Anterior cingulate cortex (tissue), 58 donors: ENCODE data around the gene GPR18.

ENCODE experiments used
- DNase-seq, 58 donors: peaks; one replicate each; lab custom pipeline; 2025; lab: John Stamatoyannopoulos, UW

GPR18 gene

GRCh38 chr13:99258210-99258860 is at the start of gene GPR18:
GPR18 (minus strand) TSS chr13:99258379; CDS start chr13:99255872, 2,507 bp downstream.
- no peak for DNase-seq

DNA sequence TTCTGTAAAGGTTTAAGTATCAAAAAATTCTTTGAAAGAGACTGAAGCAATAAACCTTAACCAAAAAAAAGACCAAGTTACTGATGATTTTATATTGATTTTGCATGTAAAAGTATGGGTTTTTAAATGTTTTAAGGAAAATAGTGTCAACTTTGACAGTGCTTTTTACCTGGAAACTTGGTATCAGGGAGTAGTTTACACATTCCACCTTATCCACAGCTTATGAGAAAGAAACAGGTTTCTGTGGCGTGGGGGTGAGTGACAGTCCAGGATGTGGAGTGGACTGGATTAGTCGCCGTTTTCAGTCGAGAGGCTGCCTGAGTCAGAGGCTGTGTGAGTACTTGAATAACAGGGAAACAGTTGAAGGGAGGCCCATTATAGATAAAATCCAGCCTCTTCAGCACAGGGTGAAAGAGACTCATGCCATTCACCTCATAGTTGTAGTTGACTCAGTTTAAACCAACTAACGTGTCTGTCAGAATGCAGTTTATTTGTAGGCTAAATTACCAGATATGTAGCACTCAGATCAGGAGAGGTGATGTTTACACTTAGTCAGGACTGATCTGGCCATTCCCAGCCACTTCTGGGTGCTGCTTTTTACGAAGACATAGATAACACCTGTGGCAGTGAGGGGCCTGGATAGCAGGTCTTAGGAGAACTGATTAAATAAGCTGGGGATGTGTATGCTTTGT is 49.6 kb upstream of the GPR18 start:
- no peak for DNase-seq

DNA sequence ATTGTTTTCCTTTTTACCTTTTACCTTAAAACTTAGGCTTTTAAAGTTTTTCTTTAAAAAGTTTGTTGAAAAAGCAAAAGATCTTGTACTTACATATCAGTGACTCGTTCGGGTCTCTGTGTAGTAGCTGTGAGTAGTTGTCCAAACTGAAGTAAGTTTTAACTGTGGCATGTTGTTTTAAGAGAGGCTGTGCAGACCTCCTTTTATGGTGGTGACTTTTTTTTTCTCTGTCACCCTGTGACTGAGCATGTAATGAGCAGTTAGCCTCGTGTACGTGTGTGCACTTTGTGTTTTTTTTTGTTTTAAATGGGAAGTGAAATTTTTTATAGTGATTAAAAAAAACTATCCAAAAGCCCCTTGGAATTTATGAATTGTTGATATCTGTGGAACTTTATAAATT is 49.1 kb upstream of the GPR18 start, which contains the start of gene GPR183:
GPR183 (minus strand) TSS at position 153 of the 400 bp plus-strand sequence. CDS start 11,254 bp downstream, outside the sequence.
- peak in 1 of 58 donors; percentile 32 for DNase-seq

DNA sequence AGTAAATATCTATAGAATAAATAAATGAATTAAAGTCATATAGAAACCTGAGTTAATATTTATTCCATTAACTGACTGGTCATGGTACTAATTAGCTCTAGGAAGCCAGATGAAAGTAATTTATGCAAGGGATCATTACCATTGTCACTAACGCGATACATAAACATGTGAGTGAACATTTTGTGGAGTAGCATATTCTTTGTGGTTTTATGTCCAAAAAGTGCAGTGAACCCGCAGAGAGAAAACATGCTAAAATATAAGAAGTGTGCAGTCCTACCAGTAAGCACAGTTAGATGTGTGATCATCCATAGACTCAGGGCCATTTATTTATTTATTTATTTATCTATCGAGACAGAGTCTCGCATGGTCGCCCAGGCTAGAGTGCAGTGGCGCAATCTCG is 47.4 kb upstream of the GPR18 start:
- DNase-seq: no peak

GRCh38 chr13:99305158-99305557 is 47.0 kb upstream of the GPR18 start:
- no peak for DNase-seq

- DNase-seq: no peak
Observed at GRCh38 chr13:99304541-99304940, 46.4 kb upstream of the GPR18 start.

- peak in 12 of 58 donors; percentile 5 to 39 (median 16) for DNase-seq
Observed at GRCh38 chr13:99303863-99304521, 45.8 kb upstream of the GPR18 start.

DNA sequence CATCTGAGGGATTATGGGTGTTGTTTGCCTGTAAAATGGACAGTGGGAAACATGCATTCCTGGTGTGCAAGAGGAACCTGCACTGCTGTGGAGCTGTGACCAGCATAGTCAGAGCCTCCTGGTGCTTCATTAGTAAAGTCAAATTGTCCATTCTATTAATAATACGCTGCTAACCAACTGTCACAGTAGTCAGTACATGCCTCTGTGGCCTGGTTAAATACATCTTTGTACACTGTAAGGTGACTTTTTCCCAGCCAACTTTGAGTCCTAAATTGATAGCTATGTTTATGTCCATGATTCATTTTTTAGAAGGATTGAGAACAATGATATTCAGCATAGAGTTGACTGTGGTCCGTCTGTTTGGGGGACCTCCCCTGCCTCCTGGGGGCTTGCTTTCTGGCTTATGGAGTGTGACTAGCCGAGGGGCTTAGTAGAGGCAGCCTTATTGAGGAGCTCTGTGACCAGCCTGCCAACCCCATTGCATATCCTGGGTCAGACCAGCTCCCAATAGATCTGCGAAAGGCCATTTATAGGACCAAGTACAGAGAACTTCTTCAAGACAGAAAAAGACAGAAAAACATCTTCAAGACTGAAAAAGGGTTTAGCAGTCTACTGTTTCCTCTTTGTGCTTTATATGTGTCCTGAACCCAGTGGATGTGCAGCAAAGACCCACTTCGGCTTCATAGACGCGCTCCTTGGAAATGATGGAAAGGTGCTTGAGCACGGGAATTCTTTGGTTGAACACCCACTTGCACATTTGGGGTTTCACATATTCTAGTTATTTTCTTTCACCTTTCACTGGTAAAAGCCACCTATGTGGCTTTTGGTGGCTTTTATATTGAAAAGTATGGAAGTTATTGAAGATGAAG is 44.7 kb upstream of the GPR18 start:
- DNase-seq: no peak

- DNase-seq: no peak
Observed at GRCh38 chr13:99301913-99302636, 43.9 kb upstream of the GPR18 start.

- no peak for DNase-seq
Observed at GRCh38 chr13:99301056-99301838, 43.1 kb upstream of the GPR18 start.

GRCh38 chr13:99299920-99300341 is 41.8 kb upstream of the GPR18 start:
- no peak for DNase-seq

DNA sequence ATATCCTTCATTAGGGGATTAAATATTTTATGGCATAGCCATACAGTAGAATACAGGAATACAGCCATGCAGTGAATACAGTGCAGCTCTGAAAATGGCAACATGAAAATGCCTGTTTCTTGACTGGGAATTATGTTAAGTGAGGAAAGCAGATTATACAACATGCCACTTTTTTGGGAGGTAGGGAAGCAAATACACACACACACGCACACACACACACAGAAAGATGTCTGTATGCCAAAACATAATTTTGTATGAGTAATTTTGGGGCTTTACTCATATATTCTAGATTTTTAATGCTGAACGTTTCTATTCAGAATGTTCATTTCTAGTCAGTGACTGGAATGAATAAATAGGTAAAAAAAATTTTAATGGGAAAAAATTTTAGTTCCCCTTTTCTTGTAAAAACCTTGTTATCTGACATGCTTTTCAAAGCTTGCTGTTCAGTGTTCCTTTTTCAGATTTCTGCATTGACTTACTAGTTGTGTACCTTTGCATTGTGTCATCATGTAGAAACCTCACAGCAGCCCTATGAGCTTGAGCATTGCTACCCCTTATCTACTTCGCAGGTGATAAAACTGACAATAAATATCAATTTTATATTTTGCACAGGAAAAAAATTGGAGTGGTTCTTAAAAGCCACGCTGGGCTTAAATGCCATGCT is 41.2 kb upstream of the GPR18 start:
- DNase-seq: no peak

DNA sequence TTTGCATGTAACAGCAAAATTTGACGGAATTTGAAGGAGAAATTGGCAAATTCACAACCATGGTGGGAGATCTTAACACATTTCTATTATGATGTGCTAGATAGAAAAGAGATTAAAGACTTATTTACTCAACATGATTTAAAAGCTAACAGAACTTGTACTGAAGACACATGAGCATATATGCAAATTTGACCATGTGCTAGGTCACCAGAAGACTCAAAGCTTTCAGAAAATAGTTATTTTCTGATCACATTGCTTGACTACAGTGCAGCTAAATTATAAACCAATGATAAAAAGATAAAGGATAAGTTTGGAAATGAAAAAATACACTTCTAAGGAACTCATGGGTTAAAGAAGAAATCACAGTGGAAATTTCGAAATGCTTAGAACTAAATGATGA is 39.9 kb upstream of the GPR18 start:
- no peak for DNase-seq

GRCh38 chr13:99297331-99297730 is 39.2 kb upstream of the GPR18 start:
- DNase-seq: no peak

DNA sequence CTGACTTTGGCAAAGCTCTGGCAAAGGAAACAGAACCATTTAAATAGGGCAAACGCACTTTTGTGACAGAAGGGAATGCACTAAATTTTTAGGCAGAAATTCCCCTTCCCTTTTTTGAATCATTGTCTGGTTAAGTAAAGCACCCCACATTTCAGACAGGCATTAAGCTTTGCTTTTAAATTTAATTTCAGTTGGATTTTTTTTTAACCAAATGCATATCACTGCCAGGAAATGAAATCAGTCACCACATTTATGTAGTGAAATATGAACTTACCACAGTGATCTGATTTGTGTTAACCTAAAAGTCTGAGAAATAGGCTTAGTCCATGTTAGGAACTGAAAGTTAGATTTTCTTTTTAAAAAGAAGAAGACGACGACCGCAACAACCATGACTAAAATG is 38.2 kb upstream of the GPR18 start:
- no peak for DNase-seq

DNA sequence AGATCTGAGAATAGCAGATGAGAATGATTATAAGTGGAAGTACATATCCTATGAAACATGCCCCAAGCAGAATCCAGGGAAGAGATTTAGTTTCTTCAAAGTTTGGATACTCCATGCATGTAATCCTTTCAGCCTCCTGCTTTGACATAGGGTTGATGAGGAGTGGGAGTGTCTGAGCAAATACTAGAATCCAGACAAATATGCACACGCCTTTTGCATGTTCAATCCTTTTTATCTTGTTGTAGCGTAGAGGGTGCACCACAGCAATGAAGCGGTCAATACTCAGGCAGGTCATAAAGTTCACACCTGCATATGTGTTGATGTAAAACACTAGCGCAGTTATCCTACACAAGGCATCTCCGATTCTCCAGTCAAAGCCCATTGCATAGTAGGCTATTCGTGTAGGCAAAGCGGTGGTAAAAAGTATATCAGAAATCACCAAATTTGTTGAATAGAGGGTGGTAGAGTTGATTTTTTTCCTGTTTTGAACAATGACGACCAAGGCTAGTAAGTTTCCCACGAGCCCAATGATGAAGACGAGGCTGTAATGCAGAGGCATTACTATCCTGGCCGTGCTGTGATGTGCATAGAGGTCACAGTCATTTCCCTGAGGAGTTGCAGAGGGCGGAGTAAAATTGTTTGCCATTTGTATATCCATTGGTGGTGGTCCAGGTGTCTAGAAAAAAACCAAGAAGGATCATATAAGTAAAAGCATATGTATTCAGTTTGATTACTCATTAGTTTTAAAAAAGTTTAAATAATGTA is 37.5 kb upstream of the GPR18 start:
- DNase-seq: no peak

- DNase-seq: no peak
Observed at GRCh38 chr13:99294958-99295357, 36.8 kb upstream of the GPR18 start.

- DNase-seq: no peak
Observed at GRCh38 chr13:99294198-99294597, 36.0 kb upstream of the GPR18 start.
